Gastroesophageal sphincter (tissue), 3 donors: ENCODE data around the gene MGLL.

Experiments
- CTCF ChIP-seq, 4 experiments: fragments of 200-600 bp in 2 of 4; fragments of 450-650 bp in 2 of 4; sonication (generic) in 1 of 4; IDR thresholded peaks; one replicate each; pipeline ENCODE4 v1.5.1; 2017 to 2019; ENCODE audit warnings: antibody characterized with exemption in 4 of 4, mild to moderate bottlenecking in 2 of 4, moderate library complexity in 2 of 4
- POLR2A ChIP-seq, 2 donors: fragments of 450-650 bp; IDR thresholded peaks; one replicate each; pipeline ENCODE4 v1.6.1; 2017; ENCODE audit warnings: antibody characterized with exemption in 2 of 2, mild to moderate bottlenecking in 2 of 2, moderate library complexity in 1 of 2
- POLR2AphosphoS5 ChIP-seq: sonication (generic); formaldehyde crosslinking; IDR thresholded peaks from one replicate; pipeline ENCODE4 v1.6.1; 2017; ENCODE audit warnings: antibody characterized with exemption

DNA sequence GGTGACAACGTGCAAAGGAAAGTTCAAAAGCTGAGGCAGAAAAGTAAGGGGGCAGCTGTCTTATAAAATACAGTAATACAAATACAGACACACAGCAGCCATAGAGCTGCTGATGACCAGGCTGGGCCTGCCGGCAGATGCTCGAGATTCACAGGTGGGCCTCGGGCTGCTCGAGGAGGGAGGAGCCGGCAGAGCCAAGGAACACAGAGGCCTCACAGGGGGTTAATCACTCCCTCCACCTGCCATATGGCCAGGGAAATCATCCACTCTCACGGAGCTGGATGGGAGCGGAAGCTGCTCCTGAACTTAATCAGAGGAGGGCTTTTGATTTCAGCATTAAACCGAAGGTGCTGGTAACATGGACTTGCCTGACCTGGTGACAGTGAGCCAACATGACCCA is 29.6 kb upstream of the MGLL start:
- no peak for TF ChIP-seq POLR2AphosphoS5
- TF ChIP-seq CTCF (IDR thresholded peaks at IDR 0.05): no peak
- TF ChIP-seq POLR2A (IDR thresholded peaks at IDR 0.05): no peak
